Measurements from ENCODE around the gene SERINC1.
"Not testable (repeated sequence)": the region's sequence is repeated elsewhere in the genome, so short reads cannot be mapped to it uniquely, and the experiment has no call there.

The SERINC1 gene

DNA sequence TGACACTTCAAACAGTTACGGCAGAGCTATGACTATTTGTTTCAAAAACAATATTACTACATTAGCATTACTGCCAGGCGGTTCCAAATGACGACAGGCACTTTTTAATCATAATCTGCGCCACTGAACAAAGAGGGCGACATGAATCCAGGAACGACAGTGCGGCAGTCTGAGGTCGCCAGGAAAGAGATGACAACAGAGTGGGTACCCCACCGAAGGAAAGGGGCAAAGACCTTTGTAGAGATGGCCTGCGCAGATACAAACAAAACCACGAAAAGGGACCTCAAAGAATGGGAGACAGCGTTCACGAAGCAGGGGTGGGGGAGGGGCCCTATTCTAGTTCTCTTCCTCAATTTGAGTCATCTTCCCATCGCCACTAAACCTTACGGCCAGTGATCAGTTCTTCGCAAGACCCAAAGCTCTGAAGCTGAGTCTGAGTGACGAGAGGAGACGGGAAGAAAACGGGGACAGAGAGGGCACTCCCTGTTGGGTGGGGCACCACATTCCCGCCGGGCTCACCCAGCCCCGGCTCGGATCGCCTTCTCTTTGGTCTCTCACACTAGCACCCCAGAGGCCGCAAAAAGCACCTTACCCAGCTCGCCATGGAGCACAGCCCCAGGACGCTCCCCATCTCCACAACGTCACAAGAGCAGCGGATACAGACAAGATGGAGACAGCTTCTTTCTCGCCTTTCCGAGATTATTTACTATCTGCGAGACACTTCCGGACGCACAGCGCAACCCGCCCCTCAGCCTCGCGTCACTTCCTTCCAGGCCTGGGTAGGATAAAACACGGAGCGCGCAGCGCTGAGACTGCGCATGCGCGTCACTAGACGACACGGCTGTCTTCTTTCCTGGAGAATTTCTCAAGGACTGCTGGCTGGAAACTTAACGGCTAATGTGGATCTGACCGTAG is at the start of gene SERINC1:
TSS of gene SERINC1 (minus strand) at position 701 of the 915 bp plus-strand sequence. CDS start at position 631, 70 bp downstream.
- peak; percentile 94 for DNase-seq (ENCODE audit: low spot score)

DNA sequence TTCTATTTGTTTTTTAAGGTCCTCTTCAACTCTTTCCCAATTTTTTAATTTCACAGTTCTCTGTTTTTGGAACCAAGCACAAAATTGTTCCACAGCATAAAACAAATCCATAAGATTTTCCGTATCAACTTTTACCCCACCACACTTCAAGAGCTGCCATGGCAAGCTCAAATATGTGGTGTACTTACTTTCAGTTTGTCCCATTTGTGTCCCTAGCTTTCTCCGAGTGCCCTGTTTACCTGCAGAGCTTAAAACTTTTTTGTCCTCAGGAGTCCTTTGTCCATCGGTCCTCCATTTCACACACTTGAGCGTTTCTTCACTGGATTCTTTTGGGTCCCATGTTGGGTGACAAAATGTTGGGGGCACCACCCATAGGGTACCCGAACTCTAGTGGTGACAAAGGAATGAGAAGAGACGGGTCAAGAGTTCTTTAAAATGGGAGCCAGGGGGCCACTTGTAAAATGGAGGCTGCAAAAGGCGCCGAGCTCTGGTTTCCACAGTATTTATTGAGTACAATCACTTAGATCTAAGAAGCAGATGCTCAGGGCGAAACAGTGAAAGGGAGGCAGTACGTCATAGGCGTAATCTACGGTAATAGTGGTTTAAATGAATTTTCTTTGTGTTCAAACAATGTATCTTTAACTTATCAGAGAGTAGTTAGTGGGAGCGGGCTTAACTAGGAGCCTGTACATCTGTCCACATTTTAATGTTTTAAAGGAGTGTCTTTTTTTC is 39.8 kb upstream of the SERINC1 start:
- no peak for DNase-seq (ENCODE audit: low spot score)

DNA sequence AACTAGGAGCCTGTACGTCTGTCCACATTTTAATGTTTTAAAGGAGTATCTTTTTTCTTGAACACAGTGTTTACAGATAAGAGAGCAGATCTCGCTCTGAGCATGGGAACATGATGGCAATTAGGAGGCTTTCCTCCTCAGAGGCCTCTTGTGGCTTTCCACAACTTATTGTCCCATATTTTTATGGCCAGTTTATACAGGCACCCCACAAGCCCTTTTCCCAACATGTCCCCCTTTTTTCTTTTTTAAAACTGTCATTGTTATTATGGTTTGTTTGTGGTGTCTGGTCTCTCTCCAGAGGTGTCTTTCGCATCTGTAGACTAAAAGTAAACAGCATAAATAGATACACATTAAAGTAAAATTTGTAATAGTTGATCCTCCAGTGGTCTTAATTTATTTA is 33.6 kb upstream of the SERINC1 start:
- DNase-seq (ENCODE audit: low spot score) = not testable (repeated sequence)

DNA sequence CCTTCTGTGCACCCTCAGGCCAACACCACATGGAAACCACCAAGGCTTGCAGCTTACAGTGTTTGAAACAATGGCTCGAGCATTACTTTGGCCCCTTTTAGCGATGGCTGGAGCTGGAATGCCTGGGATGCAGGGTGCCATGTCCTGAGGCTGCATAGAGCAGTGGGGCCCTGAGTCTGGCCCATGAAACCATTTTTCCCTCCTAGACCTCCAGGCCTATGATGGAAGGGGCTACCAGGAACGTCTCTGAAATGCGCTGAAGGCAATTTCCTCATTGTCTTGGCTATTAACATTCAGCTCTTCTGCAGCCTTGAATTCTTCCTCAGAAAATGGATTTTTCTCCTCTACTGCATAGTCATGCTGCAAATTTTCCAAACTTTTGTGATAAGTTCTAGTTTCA is 29.9 kb upstream of the SERINC1 start:
- DNase-seq (ENCODE audit: low spot score) = no peak

DNA sequence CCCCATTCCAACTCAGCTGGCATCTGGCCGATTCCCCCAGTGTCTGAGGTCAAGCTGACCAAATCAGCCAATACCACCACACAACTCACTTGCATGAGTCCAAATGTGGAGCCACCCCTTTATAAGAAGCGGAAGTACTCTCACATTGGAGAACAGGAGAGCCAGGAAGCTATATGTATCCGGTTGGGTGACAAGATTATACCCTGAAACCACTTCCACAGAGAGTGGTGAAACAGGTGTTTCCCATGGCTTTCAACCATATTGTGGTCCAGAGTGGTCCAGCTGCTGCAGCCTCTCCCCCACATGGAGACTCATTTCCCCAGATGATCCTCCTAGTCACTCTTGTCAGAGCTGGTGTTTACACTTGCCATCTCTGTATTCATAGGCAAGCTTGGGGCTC is 24.0 kb upstream of the SERINC1 start:
- DNase-seq (ENCODE audit: low spot score) = no peak

DNA sequence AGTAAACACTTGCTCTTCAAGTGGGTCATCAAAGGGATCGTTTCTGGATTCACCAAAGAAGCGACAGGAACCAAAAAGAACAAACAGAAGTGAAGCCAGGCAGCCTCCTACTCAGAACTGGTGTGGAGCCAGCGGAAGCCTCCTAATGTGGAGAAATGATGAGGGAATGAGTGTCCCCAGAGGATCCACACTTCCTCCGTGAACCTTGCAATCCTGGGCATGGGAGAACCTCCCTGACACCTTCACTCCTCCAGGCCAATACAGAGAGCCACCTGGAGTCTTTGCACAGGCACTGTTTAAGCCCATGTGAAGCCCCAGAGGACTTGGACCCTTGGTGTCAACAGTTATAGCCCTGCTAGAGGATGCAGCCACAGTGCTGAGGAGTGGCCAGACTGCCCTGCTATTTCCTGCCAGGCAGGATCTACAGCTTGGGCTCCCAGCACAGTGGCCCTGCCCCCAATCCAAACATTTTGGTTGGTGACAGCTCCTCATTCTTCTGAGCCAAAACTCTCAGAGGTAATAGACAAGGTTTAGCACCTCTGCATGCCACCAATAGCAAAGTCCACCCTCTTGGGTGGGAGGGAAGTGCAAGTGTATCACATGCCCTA is 23.2 kb upstream of the SERINC1 start:
- DNase-seq (ENCODE audit: low spot score) = no peak

DNA sequence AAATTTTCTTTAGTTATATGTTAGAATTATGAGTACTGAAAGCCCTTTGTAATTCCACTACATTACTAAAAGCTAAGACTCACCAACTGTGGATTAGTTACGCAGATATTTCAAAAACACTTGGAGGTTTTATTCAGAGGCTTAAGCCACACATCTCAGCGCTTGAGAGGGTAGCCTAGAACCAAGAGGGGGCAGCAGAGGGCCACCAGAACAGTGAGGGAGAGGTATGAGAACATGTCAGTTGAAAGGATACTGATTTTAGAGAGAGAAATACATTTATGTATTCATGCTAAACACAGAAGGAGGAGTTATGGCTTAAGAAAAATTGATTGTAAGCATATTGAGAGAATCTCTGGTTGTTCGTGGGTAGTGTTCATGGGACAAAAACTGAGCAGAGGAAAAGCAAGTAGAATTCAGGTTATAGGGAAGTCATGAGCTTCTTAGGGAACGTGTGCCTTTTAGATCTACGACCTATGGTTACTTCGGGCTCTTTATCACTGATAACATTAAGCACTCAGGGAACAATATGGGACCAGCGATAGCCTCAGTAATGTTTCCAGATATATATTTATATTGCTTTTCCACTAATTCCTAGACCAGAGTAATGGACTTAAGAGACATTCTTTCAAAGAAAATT is 20.4 kb upstream of the SERINC1 start:
- peak; percentile 70 for DNase-seq (ENCODE audit: low spot score)

DNA sequence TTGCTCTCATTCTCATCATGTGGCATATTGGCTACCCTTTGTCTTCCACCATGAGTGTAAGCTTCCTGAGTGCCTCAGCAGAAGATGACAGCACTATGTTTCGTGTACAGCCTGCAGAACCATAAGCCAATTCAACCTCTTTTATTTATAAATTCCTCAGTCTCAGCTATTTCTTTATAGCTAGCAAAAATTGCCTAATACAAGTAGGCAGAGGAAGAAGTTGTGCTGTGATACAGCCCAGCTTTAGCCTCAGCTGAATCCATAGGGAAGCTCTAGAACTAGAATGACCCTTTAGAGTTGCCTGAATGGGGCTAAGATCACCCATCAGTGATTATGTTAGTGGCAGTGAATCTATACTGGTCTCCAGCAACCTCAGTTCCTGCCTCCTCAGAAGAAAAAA is 19.0 kb upstream of the SERINC1 start:
- DNase-seq (ENCODE audit: low spot score) = no peak

DNA sequence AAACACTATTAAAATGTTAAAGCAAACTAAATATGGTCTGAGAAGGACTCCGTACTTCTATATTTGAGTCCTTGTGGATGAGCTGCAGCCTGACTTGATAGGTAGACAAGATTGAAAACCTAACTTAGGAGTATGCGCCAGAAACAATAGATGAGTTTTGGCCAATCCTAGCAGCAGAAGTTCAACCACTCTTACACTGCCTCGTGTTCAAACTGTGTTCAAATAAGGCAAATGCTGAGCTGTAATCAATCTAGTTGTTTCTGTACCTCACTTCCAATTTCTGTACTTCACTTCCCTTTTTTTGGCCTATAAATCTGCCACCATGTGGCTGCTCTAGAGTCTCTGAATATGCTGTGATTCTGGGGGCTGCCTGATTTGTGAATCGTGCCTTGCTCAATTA is 13.2 kb upstream of the SERINC1 start:
- DNase-seq (ENCODE audit: low spot score) = no peak

DNA sequence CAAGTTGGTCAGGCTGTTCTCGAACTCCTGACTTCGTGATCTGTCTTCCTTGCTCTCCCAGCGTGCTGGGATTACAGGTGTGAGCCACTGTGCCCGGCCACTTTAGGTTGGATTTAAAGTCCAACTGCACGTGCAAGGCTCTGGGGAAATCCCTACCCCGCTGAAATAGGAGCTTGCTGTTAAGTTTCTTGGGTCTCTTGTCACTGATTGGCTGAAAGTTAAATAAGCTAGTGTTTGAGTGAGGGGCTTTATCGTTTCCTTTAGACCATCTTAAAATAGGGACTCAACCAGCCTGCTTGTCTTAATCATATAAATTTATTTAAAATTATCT is 11.1 kb upstream of the SERINC1 start:
- no peak for DNase-seq (ENCODE audit: low spot score)

DNA sequence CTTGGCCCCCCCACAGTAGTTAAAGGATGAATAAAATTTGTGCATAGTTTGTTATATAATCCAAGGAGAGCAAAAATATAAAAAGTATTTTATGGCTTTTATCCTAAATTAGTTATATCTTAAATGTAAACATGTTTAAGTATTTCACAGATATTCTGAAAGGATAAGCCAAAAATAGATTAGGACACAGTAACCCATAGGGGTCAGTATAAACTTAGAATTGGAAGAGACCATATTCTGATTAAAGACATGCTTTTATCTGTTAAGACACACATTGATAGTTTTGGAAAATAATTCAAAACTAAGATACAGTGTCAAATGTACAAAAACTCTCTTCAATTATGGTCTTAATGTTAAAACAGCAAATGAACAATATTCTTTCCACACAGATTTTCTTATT is 4.5 kb upstream of the SERINC1 start:
- peak; percentile 42 for DNase-seq (ENCODE audit: low spot score)

DNA sequence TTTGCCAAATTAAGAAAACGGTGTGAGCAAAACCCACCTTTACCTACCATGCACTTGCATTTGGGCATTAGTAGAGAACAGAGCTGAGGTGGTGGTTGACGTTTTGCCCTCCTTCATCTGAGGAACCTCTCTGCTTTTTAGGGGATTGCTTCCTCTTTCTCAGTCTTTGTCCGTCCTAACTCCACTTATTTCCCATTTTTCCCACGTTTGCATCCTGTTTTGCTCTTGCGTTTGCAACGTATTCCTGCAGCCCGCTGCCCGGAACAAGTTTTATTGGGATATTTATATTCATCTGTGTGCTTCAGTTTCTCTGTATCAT is 374 bp upstream of the SERINC1 start:
- no peak for DNase-seq (ENCODE audit: low spot score)

DNA sequence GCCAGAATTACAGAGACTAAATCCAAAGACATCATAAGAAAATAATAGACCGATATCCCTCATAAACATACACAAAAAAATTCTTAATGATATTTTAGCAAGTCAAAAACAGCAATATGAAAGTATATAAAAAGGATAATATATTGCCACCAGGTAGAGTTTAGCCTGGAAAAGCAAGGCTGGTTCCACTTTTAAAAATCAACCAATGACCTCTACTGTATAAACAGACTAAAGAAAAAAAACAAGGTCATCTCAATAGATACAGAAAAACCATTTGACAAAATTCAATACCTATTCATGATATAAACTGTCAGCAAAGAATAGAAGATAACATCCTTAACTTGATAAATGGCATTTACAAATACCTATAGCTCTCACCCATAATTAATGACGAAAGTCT is 9.7 kb downstream of the SERINC1 start:
- no peak for DNase-seq (ENCODE audit: low spot score)

DNA sequence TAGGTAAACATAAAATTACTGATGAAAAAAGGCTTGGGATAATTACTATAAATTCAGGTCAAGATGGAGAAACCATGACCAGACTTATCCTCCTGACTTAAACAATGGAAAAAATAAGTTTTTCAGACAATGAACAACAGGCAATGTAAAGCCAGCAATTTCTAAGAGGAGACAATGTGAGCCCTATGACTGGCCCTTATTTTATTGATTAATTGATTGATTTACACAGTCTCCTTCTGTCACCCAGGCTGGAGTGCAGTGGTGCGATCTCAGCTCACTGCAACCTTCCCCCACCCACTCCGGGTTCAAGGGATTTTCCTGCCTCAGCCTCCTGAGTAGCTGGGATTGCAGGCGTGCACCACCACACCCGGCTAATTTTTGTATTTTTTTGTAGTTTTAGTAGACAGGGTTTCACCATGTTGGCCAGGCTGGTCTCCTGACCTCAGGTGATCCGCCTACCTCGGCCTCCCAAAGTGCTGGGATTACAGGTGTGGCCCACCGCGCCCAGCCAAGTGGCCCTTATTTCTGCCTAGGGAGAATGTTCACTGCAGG is 11.7 kb downstream of the SERINC1 start:
- DNase-seq (ENCODE audit: low spot score) = not testable (repeated sequence)

DNA sequence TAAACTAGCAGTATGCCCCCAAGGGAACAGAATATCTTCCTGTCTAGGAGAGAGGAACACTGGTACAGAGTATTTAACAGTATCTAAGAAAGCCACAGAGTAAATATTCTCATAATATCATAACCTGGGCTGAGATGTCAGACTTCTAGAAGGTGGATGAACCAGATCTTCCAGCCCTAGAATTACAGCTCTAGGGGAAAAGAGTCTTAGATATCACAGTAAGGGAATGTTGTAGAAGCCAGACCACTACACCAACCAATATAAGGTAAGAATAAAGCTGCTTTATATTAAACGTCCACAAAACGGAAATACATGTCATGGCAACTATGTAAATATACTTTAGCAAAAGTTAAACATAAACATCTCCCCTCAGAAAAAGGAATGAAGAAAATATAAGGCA is 12.4 kb downstream of the SERINC1 start:
- DNase-seq (ENCODE audit: low spot score) = no peak

DNA sequence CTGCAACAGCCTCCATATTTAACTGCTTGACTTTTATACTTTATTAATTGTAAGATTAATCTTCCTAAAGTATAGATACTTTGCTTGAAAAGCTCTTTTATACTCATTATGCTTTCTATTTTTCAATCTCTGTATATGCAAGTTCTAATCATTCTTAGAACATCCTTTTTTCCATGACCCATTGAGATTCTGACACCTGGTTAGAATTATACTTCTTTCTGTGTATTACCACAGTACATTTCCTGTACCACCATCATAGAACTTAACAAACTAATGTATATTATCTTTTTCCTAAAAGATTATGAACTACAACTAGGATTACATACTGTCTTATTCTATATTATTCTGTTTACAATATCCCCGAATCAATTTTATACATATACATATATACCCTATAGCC is 13.5 kb downstream of the SERINC1 start:
- DNase-seq (ENCODE audit: low spot score) = no peak

DNA sequence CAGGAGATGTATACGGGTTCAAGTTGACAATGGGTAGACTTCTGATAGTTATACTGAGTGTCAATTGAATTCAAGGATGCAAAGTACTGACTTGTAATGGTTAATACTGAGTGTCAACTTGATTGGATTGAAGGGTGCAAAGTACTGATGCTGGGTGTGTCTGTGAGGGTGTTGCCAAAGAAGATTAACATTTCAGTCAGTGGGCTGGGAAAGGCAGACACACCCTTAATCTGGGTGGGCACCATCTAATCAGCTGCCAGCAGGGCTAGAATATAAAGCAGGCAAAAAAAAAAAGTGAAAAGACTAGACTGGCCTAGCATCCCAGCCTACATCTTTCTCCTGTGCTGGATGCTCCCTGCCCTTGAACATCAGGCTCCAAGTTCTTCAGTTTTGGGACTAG is 16.5 kb downstream of the SERINC1 start:
- not testable (repeated sequence) for DNase-seq (ENCODE audit: low spot score)

DNA sequence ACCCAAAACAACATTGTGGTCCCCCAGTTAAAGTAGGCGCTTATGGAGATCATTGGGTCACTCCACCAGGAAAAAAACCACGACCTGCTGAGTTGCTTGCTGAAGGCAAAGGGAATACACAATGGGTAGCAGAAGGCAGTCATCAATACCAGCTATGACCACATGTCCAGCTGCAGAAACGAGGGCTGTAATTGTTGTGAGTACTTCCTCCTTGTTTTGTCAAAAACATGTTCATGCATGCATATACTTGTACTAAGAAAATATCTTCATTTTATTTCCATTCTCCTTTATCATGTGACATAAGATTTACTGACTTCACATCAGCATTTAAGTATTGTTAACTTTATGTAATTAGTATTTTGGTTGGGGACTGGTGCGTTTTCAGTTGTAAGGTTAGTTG is 16.9 kb downstream of the SERINC1 start:
- DNase-seq (ENCODE audit: low spot score) = no peak

DNA sequence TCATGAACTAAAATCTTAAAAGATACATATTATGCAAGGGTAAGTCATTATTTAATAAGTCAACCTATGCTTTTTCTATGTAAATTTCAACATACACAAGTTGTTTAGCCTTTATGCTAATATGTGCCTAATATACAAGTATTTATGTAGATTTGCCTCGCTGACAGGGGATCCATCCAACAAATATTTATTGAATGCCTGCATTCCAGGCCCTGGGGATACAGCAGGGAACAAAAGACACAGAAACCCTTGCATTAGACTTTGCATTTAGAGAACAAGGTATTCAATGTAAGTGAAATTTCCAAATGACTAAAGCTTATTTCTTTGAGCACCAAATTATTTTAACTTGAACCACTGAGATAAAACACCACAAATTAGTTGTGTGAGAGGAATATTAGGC is 19.1 kb downstream of the SERINC1 start:
- no peak for DNase-seq (ENCODE audit: low spot score)

DNA sequence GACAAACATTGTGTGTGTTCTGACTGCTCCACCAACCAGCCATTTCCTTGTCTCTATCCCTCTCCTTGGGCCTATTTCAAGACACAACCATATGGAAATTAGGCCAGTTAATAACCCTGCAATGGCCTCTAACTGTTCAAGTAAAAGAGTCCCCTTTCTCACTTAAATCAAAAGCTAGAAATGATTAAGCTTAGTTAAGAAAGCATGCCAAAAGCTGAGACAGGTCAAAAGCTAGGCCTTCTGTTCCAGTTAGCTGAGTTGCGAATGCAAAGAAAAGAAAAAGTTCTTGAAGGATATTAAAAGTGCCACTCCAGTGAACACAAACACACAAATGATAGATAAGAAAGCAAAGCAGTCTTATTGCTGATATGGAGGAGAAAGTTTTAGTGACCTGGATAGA is 22.5 kb downstream of the SERINC1 start:
- no peak for DNase-seq (ENCODE audit: low spot score)

DNA sequence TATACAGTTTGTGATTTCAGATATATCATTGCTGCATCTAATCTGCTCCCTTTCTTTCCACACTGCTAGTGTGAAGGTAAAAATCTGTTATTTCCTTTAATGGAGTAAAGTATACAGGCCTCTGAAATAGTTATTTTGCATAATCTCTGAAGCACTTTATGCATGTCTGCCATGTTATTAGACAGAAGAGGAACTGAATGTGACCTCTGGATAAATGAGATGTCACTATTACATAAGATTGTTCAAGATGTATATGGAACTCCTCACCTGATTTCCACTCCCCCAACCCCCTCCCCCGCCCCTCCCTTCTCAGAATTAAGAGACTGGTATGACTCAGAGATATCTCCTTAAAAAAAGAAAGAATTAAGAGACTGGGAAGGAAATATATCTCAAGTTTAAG is 26.3 kb downstream of the SERINC1 start:
- DNase-seq (ENCODE audit: low spot score) = no peak

DNA sequence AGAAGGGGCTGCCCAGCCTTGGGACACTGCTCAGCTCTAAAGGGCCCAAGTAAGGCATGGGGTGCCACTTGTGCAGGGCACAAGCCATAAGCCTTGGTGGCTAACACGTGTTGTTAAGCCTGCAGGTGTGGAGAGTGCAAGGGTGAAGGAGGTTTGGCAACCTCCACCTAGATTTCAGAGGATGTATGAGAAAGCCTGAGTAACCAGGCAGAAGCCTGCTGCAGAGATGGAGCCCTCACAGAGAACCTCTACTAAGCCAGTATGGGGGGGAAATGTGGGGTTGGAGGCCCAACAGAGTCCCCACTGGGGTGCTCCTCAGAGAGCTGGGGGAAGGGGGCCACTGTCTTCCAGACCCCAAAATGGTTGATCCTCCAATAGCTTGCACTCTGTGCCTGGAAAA is 32.6 kb downstream of the SERINC1 start:
- no peak for DNase-seq (ENCODE audit: low spot score)
